Spleen (tissue), 11 donors: ENCODE data around the gene DGKB. TPM values are rescaled to one million over a fixed set of nuclear protein-coding genes. Genes with fewer than 3 reads are reported as not detected.

ENCODE experiments used
- DNase-seq: peaks from one replicate; pipeline ENCODE4 v3.0.0-alpha.2; 2020
- H3K27ac ChIP-seq, 8 donors: fragments of 200-600 bp; sonication (generic) in 7 of 8; 1 replicate in 4 of 8; 2 replicates in 4 of 8; pipeline versions ENCODE4 v1.5.0 to v1.8.0; 2016 to 2021; ENCODE audit warnings: inconsistent platforms in 4 of 8, mild to moderate bottlenecking in 4 of 8, moderate library complexity in 1 of 8
- H3K27me3 ChIP-seq, 7 donors: fragments of 200-600 bp; sonication (generic) in 6 of 7; replicated peaks in 1 of 7; 1 replicate in 4 of 7; 2 replicates in 3 of 7; pipeline versions ENCODE4 v1.5.0 to v1.8.0; 2016 to 2021; ENCODE audit warnings: inconsistent platforms in 3 of 7, mild to moderate bottlenecking in 1 of 7
- H3K36me3 ChIP-seq, 6 donors: fragments of 200-600 bp; sonication (generic) in 5 of 6; 1 replicate in 4 of 6; 2 replicates in 2 of 6; pipeline versions ENCODE4 v1.5.0 to v1.8.0; 2016 to 2021; ENCODE audit warnings: inconsistent platforms in 2 of 6
- H3K4me1 ChIP-seq, 6 donors: fragments of 200-600 bp; sonication (generic) in 5 of 6; 1 replicate in 3 of 6; 2 replicates in 3 of 6; pipeline versions ENCODE4 v1.5.0 to v1.8.0; 2016 to 2021; ENCODE audit warnings: inconsistent platforms in 3 of 6
- H3K4me3 ChIP-seq, 8 donors: fragments of 200-600 bp; sonication (generic) in 7 of 8; 1 replicate in 4 of 8; 2 replicates in 4 of 8; pipeline versions ENCODE4 v1.5.0 to v1.8.0; 2016 to 2021; ENCODE audit warnings: inconsistent platforms in 4 of 8, mild to moderate bottlenecking in 4 of 8, moderate library complexity in 2 of 8
- H3K9me3 ChIP-seq, 8 donors: fragments of 200-600 bp; sonication (generic) in 7 of 8; 1 replicate in 4 of 8; 2 replicates in 4 of 8; pipeline versions ENCODE4 v1.5.0 to v1.8.0; 2016 to 2021; ENCODE audit warnings: inconsistent platforms in 4 of 8
- CTCF ChIP-seq, 11 experiments: fragments of 200-600 bp in 7 of 11; fragments of 450-650 bp in 4 of 11; sonication (generic) in 4 of 11; IDR thresholded peaks in 8 of 11; conservative IDR thresholded peaks in 3 of 11; 1 replicate in 7 of 11; 2 replicates in 4 of 11; pipeline versions ENCODE4 v1.4.0 to v1.8.0; 2016 to 2021; ENCODE audit warnings: antibody characterized with exemption in 11 of 11, inconsistent platforms in 4 of 11, mild to moderate bottlenecking in 1 of 11
- POLR2A ChIP-seq, 3 donors: fragments of 450-650 bp; IDR thresholded peaks; one replicate each; pipeline ENCODE4 v1.5.1; 2017; ENCODE audit warnings: antibody characterized with exemption in 3 of 3, mild to moderate bottlenecking in 1 of 3
- POLR2AphosphoS5 ChIP-seq, 3 donors: sonication (generic); formaldehyde crosslinking; IDR thresholded peaks; one replicate each; pipeline ENCODE4 v1.5.1; 2017; ENCODE audit warnings: antibody characterized with exemption in 3 of 3
- WGBS, 5 donors: extraction: QIAGEN DNeasy Blood & Tissue Kit in 3 of 5; methylation state at CpG; one replicate each; pipeline versions ENCODE4 v1.1.5 to v1.1.7; 2013 to 2018; 5-methylcytosine and 5-hydroxymethylcytosine counted together
- intact Hi-C: fragments of 100-400 bp; cut with DNase I; formaldehyde crosslinking; loops from one replicate; pipeline ENCODE4 v1.15.0; 2023; ENCODE audit warnings: low total_unique reads
- polyA plus RNA-seq, 3 donors: library from polyadenylated mRNA; stranded (reverse); fragments of 200-250 nt; gene quantifications; one replicate each; pipeline ENCODE4 v1.2.1, GENCODE V29; 2013
- total RNA-seq, 7 donors: library from RNA; depleted of rRNA in 3 of 7; stranded (reverse); fragments of >200 nt in 3 of 7; fragmentation: NEBNext Ultra II Directional in 4 of 7; extraction: Animal tissue kit (Norgen Biotek cat#: 25700) in 4 of 7; gene quantifications; one replicate each; pipeline versions ENCODE4 v1.1.0 to v1.2.1, GENCODE V29; 2016 to 2021
- donor health status: healthy with polysubstance abuse.
- donor health status: DM: no; HTN: no; CAD: no; lungs with moderate emphysema.
- donor health status: DM: no; HTN: no; CAD: no.
- donor health status: Bipolar disorder and iron deficiency.
- donor health status: healthy.
- donor health status: DM: no; HTN: no; CAD: no.
- donor health status: DM: yes; HTN: yes; CAD: no.

The DGKB gene
- total and polyA plus RNA-seq, 10 donors = 0.02 to 0.26 (median 0.03) TPM; not detected in 6

DNA sequence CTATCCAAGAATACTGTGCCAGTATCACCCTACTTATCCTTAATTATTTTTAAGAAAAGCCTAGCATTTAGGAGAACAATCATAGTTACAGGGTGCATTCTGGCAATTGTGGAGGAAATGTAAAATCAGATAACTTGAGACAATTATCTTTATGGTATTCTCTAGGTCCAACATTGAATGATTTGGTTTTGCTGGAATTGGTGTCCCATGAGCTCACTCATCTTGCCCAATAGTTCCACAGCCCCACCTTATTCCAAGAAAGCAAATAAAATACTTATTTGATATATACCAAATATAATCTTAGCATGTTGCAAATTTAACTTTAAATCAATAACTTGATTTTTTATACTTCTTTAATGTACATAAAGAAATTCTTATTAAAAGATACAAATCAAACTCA lies 65.3 kb downstream of the DGKB start:
- no peak overlapping the region for H3K27ac ChIP-seq

GRCh38 chr7:14836571-14837189 lies 65.9 kb downstream of the DGKB start:
- no peak overlapping the region for H3K4me3 ChIP-seq
- WGBS, 5 donors = 59 to 74% (median 68%) methylated on average over 6 of the region's 6 CpGs
- no peaks in the 10 kb centered on the region for H3K36me3 ChIP-seq
- TF ChIP-seq CTCF (IDR thresholded peaks at IDR 0.05 in 8 of 11, conservative IDR thresholded peaks at IDR 0.05 in 3 of 11) (no peak), POLR2AphosphoS5 (IDR thresholded peaks at IDR 0.05) (no peak)
- H3K4me1 ChIP-seq = no peaks in the 10 kb centered on the region
- no peaks in the 10 kb centered on the region for H3K9me3 ChIP-seq
- intact Hi-C loops = no loop called here
- no peak for DNase-seq
- no peaks in the 10 kb centered on the region for H3K27me3 ChIP-seq
- no peak overlapping the region for H3K27ac ChIP-seq

More for the DNA sequence above, 65.3 kb downstream of the DGKB start:
- TF ChIP-seq CTCF (IDR thresholded peaks at IDR 0.05 in 8 of 11, conservative IDR thresholded peaks at IDR 0.05 in 3 of 11) (no peak), POLR2A (IDR thresholded peaks at IDR 0.05) (no peak), POLR2AphosphoS5 (IDR thresholded peaks at IDR 0.05) (no peak)
- DNase-seq = no peak
- H3K36me3 ChIP-seq = no peaks in the 10 kb centered on the region
- H3K4me1 ChIP-seq = no peaks in the 10 kb centered on the region
- intact Hi-C loops = no loop called here
- no peak overlapping the region for H3K4me3 ChIP-seq
- H3K9me3 ChIP-seq = no peaks in the 10 kb centered on the region
- no peaks in the 10 kb centered on the region for H3K27me3 ChIP-seq

DNA sequence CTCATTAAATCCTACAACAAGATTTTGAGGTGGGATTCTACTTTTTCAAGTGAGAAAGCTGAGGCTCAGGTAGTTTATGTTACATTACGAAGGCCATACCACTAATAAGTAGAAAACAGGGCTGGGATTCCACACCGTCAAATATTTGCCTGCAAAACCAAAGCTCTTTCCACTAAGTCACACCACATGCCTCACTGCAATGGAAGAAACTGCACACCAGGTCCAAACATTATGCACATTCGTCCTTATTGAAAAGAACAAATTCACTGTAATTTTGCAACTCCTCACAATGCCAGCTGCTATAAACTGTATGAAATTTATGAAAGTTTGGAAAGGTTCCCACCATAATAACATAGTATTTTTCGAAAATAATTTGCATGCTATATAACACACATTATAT lies 66.5 kb downstream of the DGKB start:
- Histone ChIP-seq H3K36me3 (no peaks in the 10 kb centered on the region), H3K27me3 (no peaks in the 10 kb centered on the region), H3K9me3 (no peaks in the 10 kb centered on the region), H3K4me1 (no peaks in the 10 kb centered on the region), H3K4me3 (no peak overlapping the region), H3K27ac (no peak overlapping the region)
- no peak for TF ChIP-seq POLR2AphosphoS5 (IDR thresholded peaks at IDR 0.05)
- intact Hi-C loops = no loop called here
- no peak for DNase-seq
- WGBS, 5 donors = 76 to 86% (median 79%) methylated on average over 4 of the region's 4 CpGs

- Histone ChIP-seq H3K27me3 (no peaks in the 10 kb centered on the region), H3K36me3 (no peaks in the 10 kb centered on the region)
- DNase-seq = no peak
Measured at GRCh38 chr7:14835384-14835783, 67.2 kb downstream of the DGKB start.

More at GRCh38 chr7:14835384-14835783, 67.2 kb downstream of the DGKB start:
- no peaks in the 10 kb centered on the region for H3K9me3 ChIP-seq
- 77 to 87% (median 86%) methylated on average over 5 of the region's 5 CpGs for WGBS, 5 donors
- no peaks in the 10 kb centered on the region for H3K4me1 ChIP-seq
- H3K4me3 ChIP-seq = no peak overlapping the region
- TF ChIP-seq POLR2A (IDR thresholded peaks at IDR 0.05) (no peak), POLR2AphosphoS5 (IDR thresholded peaks at IDR 0.05) (no peak), CTCF (IDR thresholded peaks at IDR 0.05 in 8 of 11, conservative IDR thresholded peaks at IDR 0.05 in 3 of 11) (no peak)
- H3K27ac ChIP-seq = no peak overlapping the region
- intact Hi-C loops = no loop called here
